ENCODE data around the gene ME2.
"Not testable (repeated sequence)": the region's sequence is repeated elsewhere in the genome, so short reads cannot be mapped to it uniquely, and the experiment has no call there.

Gene ME2

DNA sequence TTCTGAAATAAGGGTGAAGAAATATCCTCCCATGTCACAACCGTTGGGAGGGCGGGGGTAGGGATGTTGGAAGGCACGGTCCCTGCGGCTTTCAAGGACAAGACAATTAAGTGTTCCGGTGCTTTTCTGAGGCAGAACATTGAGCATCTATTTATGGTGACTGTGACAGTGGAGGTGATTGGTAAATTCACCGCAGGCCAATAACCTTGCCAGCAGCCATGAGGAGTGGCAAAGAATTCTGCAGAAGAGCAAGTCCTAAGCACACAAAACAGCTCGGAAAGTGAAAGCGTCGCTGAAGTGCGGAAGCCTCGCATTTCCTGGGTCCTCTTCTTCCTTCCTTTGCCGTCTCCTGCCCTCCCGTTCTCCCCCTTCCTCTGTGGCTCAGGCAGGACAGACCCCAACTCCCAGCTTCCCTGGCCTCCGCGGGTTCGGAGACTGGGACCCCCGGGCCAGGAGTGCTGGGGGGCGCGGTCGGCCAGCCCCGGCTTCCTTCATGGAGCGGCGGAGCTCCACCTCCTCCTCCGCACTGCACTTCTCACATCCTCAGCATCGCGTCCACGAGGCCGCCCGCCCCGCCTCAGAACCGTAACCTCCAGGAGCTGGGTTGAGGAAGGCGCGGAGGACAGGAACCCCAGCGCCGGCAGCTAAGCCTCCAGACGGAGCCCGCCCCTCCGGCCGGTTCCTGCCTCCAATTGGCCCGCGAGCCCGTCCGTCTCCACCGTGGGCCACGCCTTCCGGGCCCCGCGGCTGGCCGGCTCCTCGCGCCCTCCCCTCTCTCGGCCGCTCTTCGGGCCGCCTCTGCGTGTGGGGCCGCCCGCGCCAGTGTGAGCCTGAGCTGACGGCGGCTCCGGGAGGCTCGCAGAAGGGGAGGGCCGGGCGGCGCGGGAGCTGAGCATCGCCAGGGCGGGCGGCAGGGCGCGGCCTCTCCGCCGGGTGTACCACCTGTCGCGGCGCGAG lies at the start of gene ME2:
Gene ME2 (plus strand): TSS at position 774 of the 957 bp plus-strand sequence. CDS start 16,703 bp downstream, outside the sequence.
- DNase-seq (ENCODE audit: low spot score) = peak; percentile 86

DNA sequence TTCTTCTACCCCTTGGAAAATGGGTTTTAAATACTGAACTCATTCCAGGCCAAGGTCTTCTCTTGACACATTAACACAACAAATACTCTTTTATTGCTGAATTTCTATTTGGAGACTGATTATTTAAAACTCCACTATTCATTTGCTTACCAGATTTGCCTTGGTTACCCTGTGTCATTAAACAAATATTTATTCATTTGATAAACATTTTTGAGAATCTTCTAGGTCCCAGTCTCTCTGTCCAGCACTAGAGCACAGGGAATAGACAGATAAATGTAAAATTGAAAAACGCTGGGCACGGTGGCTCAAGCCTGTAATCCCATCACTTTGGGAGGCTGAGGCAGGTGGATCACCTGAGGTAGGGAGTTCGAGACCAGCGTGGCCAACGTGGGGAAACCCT lies 49.3 kb upstream of the ME2 start:
- no peak for DNase-seq (ENCODE audit: low spot score)

DNA sequence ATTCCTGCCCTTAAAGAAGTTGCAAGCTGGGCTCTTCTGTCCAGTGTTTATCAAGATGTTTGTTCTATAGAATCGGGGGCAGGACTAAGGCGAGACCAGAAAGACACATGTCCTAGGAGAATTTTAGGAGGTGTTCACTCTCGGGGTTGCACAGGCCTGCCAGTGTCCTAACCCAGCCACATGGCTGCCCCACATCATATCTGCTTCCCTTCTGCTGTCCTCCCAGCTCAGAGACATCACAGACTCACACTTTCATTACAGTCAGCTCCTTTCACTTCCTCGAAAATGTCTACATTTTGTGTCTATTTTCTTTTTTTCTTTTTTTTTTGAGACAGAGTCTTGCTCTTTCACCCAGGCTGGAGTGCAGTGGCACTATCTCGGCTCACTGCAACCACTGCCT lies 48.4 kb upstream of the ME2 start:
- DNase-seq (ENCODE audit: low spot score) = no peak

DNA sequence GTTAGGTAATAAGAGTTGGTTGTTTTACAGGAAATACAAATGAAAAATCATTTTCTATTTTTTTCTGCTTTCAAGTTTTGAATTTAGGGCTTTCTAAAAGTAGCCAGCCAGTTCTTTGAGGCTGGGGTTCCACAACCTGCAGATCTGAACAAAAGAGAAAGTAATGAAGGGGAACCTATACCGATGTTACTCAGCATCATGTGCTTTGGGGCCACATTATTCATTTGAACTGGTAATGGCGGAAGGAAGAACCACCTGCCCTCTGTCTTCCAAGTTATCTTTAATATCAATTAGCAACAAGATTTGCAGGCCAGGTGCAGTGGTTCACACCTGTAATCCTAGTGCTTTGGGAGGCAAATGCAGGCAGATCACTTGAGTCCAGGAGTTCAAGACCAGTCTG lies 46.2 kb upstream of the ME2 start:
- no peak for DNase-seq (ENCODE audit: low spot score)

DNA sequence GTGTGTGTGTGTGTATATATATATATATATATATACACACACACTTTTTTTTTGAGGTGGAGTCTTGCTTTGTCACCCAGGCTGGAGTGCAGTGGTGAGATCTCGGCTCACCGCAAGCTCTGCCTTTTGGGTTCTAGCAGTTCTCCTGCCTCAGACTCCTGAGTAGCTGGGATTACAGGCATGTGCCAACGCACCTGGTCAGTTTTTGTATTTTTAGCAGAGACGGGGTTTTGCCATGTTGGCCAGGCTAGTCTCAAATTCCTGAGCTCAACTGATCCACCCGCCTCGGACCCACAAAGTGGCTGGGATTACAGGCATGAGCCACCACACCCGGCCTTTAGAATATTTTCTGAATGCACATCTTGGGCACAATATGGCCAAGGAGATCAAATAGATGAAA lies 45.4 kb upstream of the ME2 start:
- not testable (repeated sequence) for DNase-seq (ENCODE audit: low spot score)

DNA sequence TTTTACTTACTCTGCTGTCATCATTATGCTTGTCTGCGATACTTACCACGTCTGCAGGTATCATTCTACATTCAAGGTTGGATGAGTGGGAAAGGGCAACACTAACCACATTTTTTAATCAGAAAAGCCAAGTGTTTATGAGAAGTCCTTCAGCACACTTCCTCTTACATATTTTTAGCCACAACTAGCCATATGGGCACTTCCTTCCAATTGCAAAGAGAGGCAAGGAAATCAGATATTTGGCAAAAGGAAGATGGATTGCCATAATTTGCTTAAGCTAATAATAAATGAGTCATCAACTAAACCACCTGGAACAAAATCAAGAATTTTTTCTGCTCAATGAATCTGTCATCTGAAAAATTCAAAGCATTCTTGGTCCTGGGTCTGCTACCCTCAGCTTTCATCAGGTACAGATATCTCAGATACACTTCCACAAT lies 42.4 kb upstream of the ME2 start:
- no peak for DNase-seq (ENCODE audit: low spot score)

DNA sequence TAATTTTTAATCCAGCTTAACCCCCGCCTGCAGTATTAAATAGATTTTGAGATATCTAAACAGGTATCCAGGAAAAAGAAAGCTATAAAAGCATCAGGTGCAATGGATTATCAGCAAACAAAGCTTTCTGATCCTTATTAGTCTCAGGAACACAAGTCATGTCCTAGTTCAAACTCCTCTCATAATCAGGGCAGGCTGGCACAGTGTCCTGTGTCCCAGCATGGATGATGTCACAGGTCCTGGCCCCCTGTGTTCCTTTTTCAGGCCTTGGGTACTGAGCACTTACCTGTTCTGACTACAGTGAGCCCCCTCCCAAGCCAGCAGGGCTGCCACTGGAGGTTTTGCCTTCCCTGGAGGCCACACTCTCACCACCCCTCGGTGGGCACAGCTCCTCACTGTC lies 39.6 kb upstream of the ME2 start:
- no peak for DNase-seq (ENCODE audit: low spot score)

DNA sequence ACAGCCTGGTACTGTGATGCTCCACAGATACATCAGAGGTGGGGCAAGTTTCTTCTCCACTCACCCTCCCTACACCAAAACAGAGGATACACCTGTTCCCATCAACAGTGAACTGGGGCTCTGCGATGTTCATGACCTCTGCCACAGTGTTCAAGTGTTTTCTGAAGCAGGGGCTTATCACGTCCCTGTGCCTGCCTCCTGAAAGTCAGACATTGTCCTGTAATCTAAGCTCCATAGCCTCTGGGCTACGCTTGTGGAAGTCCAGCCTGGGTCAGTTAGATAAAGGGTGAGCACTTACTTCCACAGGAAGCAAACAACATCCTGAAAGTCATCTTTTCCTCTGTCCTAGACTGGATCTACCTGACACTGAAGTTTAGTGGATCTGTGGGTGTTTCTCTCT lies 38.9 kb upstream of the ME2 start:
- DNase-seq (ENCODE audit: low spot score) = no peak

DNA sequence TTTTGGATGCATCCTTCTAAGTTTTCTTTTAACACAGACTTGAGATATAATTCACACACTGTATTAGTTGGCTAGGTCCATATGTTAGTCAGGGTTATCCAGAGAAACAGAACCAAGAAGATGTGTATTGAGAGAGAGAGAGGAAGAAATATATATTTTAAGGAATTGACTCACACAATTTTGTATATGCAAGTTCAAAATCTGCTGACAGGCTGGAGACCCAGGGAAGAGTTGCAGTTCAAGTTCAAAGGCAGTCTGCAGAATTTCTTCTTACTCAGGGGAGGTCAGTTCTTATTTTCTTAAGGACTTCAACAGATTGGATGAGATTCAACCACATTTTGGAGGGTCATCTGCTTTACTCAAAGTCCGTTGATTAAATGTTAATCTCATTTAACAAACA lies 36.1 kb upstream of the ME2 start:
- no peak for DNase-seq (ENCODE audit: low spot score)

DNA sequence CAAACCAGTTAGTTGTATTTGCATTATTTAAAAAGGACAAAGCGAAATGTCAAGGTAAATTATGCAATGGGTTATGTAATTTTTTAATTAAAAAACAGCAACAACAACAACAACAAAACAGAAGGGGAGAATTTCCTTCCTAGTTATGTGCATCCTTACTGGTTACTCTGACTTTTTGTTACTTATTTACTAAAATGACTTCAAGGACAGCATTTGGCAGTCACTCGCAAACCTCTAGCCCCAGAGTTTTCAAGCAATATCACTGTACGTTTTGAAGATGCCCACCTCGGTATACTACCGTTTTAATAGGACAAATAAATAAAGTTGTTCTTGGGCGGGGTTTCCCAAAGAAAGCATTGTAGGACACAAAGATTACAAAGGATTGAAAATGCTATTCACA lies 34.4 kb upstream of the ME2 start:
- DNase-seq (ENCODE audit: low spot score) = no peak

DNA sequence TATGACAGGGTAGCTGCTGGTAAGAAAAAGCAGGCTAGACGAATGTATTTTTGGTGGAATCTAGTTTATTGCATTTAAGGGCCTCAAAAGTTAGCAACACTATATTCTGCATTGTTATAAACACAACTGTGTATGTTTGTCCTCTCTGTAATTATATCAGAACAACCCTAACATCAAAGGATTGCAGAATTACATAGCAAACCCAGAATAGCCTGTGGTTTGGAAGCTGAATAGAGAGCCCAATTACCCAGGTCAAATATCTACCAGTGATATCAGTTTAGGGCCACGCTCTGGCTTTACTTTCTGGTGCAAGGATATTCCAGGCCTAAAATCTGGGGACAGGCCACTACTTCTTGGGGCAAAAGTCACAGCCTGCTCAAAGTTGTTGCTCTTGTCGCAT lies 34.0 kb upstream of the ME2 start:
- DNase-seq (ENCODE audit: low spot score) = no peak

DNA sequence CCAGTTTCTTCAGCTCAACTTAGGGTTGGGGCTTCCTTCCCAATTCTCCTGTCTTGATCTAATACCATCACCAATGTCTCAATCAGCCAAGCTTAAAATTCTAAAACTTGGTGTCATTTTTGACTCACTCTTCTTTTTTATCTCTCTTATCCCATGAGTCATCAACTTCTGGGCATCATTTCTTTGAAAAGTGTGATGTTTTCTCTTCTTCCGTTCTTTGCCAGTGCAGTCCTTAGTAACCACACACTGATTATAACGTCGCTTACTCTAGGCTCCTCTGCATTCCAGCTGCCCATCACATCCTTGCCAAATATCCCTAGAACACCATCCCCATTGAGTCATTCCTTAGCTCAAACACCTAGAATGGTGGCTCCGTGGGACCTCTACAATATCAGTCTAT lies 31.7 kb upstream of the ME2 start:
- DNase-seq (ENCODE audit: low spot score) = no peak

DNA sequence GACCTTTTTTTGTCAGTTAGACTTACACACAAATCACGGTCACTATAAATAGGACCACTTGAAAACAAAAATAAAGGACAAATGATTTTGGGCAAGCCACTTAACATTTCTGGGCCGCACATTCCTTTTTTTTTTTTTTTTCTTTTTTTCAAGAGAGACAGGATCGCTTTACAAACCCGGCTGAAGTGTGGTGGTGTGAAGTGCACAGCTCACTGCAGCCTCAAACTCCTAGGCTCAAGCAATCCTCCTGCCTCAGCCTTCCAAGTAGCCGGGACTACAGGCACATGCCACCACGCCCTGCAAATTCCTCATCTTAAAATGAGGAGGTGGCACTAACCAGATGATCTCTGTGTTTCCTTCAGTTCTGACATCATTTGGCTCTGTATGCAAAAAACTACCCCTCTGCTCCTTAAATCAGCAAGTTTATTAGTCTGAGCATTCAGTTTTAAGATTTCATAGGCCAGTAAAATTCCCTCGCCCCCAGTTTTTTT lies 30.8 kb upstream of the ME2 start:
- no peak for DNase-seq (ENCODE audit: low spot score)

DNA sequence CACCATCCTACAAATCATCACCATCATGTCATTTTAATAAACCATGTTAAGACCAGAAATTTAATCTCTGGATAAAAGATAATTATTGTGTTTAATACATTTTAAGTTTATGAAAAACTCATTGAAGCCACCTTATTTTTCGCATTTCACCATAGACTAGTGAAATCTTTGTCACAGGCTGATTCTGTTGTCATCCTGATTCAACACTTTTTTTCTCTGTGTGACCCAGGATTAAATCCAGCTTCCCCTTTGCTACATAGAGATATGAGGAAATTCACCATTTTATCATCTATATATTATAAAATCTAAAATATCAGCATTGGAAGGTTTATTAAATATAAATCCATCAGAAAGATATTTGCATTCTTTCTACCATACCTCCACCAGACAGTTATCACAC lies 29.9 kb upstream of the ME2 start:
- DNase-seq (ENCODE audit: low spot score) = no peak

DNA sequence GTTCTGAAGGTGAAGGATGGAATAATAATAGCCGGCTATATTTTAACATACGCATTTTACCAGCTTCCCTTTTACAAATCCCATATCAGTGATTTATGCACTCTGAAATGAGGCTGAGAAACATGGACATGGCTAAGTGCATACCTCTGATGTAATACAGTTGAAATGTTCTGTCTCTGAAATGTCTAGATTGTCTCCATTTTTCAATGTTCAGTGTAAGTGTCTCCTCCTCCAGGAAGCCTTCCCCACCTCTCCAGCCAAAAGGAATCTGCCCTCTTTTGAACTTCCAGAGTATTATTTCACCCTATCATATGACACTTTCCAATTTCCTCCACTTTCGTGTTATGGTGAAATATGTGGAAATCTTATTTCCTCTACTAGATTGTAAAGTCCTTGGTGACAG lies 29.5 kb upstream of the ME2 start:
- no peak for DNase-seq (ENCODE audit: low spot score)

DNA sequence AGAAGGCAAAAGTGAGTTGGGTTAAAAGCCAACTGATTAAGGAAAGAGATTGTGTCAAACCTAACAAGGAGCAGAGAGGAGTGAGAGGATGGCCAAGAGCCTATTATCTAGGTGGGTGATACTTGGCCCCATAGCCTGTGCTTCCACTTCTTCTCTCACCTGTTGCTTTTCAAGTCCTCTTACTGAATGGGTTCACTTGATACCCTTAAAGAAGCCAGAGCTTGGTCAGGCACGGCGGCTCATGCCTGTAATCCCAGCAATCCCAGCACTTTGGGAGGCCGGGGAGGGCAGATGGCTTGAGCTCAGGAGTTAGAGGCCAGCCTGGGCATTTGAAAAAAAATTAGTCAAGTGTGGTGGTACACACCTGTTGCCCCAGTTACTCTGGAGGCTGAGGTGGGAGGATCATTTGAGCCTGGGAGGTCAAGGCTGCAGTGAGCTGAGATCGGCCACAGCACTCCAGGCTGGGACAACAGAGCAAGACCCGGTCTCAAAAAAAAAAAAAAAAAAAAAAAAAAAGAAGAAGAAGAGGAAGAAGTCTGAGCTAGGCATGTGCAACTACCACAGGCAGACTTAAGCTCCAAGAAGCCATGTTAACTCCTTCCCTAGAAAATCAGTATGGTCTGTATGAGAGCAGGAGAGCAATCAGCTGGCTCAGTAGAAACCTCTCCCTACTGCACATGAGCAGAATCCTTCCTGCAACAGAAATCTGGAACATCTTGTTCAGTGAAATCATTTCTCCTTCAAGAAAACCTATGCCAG lies 28.4 kb upstream of the ME2 start:
- DNase-seq (ENCODE audit: low spot score) = no peak

DNA sequence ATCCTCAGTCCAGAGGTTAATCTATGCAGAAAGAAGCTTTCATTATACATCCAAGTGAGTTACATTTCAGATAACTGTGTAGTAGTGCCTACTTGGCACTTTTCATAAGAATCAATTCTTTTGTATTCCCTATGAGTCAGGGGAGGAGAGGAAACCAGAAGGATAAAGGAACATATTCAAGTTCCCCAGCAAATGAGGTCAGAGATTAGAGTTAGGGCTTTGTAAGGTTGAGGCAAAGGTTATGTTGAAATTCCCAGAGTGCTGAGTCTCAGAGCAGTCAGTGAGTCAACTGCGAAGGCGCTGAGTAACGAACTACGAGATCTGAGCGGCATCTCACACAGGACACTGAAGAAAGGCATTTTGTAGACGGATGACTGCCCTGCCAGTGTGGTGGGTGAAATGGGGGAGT lies 25.1 kb upstream of the ME2 start:
- no peak for DNase-seq (ENCODE audit: low spot score)

DNA sequence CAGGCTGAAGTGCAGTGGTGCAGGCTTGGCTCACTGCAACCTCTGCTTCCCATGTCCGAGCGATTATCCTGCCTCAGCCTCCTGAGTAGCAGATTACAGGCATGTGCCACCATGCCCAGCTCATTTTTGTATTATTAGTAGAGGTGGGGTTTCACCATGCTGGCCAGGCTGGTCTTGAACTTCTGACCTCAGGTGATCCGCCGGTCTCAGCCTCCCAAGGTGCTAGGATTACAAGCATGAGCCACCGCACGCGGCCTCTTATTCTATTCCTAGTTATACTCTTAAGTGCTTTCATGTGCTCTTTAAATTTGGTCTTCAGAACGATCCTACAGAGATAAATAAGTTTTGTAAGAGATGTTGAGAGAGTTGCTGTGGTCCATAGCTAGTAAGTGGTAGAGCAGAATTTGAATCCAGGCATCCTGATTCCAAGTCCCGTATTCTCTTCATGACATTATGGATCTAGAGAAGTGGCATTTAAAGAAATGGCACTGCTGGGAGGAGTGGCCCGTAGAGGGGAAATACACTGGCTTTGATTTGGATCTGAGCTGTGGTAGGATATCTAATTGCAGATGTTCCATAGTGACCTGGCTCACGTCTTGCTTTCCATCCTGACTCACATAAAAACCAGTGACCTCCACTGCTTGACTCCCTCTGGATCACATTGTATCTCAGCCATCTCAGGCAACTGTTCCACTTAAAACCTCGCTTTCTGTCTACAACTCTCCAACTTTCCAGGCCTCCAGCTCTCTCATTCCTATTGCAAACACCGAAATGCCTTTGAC lies 22.8 kb upstream of the ME2 start:
- no peak for DNase-seq (ENCODE audit: low spot score)

DNA sequence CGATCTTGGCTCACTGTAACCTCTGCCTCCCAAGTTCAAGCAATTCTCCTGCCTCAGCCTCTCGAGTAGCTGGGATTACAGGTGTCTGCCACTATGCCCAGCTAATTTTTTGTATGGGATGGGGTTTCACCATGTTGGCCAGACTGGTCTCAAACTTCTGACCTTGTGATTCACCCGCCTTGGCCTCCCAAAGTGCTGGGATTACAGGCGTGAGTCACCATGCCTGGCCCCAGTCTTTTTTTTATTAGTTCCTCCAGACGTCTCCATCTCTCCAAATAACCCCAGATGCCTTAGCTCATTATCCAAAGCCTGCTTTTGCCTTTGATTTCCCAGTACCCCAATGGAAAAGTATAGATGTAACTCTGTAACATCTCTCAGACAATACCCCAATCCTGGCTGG lies 21.8 kb upstream of the ME2 start:
- not testable (repeated sequence) for DNase-seq (ENCODE audit: low spot score)

DNA sequence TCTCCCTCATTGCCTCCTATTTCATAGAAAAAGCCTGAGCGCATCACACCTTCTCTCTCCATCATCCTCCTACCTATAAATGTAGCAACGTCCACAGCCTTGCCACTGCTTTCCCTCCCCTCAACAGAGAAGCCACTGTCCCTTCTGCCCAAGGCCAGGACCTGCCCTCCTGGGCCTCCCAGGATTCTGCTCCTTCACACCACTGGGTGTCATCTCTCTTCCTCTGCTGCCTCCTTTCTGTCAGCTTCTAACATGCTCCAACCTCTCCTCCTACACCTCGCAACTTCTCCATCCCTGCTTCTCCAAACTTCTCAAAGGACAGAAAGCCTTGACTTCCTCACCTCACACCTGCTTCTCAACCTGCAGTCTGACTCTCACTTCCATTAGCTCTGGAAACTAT lies 21.2 kb upstream of the ME2 start:
- no peak for DNase-seq (ENCODE audit: low spot score)

DNA sequence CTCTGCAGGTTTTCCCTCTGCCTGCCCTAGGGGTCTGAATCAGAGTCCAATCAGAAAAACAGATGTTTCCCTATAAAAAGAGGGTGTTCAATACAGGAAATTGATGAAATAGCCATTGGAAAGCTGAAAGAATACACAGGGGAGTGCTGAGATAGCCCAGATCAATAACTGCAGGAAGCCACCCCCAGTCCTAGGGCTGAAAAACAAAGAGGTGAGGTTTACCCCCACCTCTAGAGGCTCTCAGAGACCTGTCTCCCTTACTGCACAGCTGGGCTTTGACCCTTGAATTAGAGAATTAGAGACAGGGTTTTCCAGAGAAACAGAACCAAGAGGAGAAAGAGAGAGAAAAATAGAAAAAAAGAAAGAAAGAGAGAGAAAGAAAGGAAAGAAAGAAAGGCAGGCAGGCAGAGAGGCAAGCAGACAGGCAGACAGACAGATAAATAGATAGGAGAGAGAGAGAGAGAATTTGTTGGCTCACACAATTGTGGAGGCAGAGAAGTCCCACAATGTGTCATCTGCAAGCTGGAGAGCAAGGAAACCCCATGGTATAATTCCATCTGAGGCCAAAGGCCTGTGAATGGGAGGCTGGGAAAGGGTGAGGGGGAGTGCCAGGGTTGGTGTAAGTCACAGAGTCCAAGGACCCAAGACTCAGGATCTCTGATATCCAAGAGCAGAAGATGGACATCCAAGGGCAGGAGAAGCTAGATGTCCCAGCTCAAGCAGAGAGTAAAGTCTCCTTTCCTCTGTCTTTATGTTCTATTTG lies 18.9 kb upstream of the ME2 start:
- DNase-seq (ENCODE audit: low spot score) = no peak

DNA sequence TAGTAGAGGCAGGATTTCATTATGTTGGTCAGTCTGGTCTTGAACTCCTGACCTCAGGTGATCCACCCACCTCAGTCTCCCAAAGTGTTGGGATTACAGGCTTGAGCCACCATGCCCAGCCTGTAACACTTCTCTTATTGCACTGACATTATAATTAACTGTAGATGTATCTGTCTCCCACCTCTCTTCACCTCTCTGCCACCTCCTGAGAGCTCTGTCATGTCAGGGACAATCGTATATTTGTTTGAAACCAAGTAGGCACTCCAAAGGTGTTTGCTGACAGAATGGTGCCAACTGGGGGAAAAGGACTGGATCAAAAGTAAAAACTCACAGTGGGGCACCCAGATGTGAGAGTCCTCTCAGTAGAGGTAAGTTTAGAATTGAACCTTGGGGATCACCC lies 17.3 kb upstream of the ME2 start:
- DNase-seq (ENCODE audit: low spot score) = no peak
